Hepatocyte (in vitro differentiated cells): ENCODE results near the gene ITPRID2.

Experiments used
- EZH2 ChIP-seq: fragments of 200-600 bp; sonication (generic); IDR thresholded peaks from 2 replicates; pipeline ENCODE4 v1.6.1; 2016; ENCODE audit warnings: antibody characterized with exemption, mild to moderate bottlenecking, borderline replicate concordance
- EZH2phosphoT487 ChIP-seq: fragments of 200-600 bp; sonication (generic); IDR thresholded peaks from one replicate; pipeline ENCODE4 v1.6.1; 2018; ENCODE audit warnings: antibody characterized with exemption, mild to moderate bottlenecking, low read depth, moderate library complexity; ENCODE audit not compliant: unreplicated experiment, severe bottlenecking
- TF ChIP-seq, protein P1 (sequence below): fragments of 200-600 bp; sonication (generic); IDR thresholded peaks from 2 replicates; pipeline ENCODE4 v1.5.1; 2016; ENCODE audit warnings: antibody characterized with exemption, mild to moderate bottlenecking; ENCODE audit not compliant: poor library complexity

GRCh38 chr2:181862583-181863281 lies 28.8 kb upstream of the ITPRID2 start:
- TF ChIP-seq, protein P1, sequence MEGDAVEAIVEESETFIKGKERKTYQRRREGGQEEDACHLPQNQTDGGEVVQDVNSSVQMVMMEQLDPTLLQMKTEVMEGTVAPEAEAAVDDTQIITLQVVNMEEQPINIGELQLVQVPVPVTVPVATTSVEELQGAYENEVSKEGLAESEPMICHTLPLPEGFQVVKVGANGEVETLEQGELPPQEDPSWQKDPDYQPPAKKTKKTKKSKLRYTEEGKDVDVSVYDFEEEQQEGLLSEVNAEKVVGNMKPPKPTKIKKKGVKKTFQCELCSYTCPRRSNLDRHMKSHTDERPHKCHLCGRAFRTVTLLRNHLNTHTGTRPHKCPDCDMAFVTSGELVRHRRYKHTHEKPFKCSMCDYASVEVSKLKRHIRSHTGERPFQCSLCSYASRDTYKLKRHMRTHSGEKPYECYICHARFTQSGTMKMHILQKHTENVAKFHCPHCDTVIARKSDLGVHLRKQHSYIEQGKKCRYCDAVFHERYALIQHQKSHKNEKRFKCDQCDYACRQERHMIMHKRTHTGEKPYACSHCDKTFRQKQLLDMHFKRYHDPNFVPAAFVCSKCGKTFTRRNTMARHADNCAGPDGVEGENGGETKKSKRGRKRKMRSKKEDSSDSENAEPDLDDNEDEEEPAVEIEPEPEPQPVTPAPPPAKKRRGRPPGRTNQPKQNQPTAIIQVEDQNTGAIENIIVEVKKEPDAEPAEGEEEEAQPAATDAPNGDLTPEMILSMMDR: no peak
- TF ChIP-seq EZH2phosphoT487 (no peak), EZH2 (no peak)
